Measurements from ENCODE around the gene TIMM44. TPM values are rescaled to one million over a fixed set of nuclear protein-coding genes. Genes with fewer than 3 reads are reported as not detected.

The TIMM44 gene
- total and polyA plus RNA-seq, 7 donors: 33.0 to 80.1 (median 72.4) TPM

GRCh38 chr19:7922836-7923195, 20.6 kb downstream of the TIMM44 start:
- no peaks in the 10 kb centered on the region for H3K9me3 ChIP-seq
- 89 to 93% methylated on average over 8 of the region's 8 CpGs for WGBS, 2 donors
- TF ChIP-seq POLR2AphosphoS5 (IDR thresholded peaks at IDR 0.05) (no peak), CTCF (IDR thresholded peaks at IDR 0.05) (no peak), POLR2A (IDR thresholded peaks at IDR 0.05) (no peak), EP300 (IDR thresholded peaks at IDR 0.05) (no peak)
- peaks cover 12 to 18% (median 14%) of the 10 kb centered on the region in 3 donors for H3K27me3 ChIP-seq
- peaks cover 0 to 86% (median 84%) of the 10 kb centered on the region in 4 donors for H3K4me1 ChIP-seq
- peak overlapping the region in 1 of 4 donors; percentile 59 for H3K4me3 ChIP-seq
- no peak for DNase-seq
- H3K36me3 ChIP-seq: peaks cover 11 to 16% (median 13%) of the 10 kb centered on the region in 4 donors
- H3K27ac ChIP-seq: peak overlapping the region; percentile 89 to 97 (median 94)
- intact Hi-C loops (cut with DNase I): loop anchor here (10.0 kb wide), 3 partner anchors 442 to 1188 kb away; partner anchors contain the start of genes ANGPTL4, GPR108, MBD3L1 and TRIP10

- intact Hi-C loops (cut with DNase I): loop anchor here (2.0 to 10.0 kb wide), 4 partner anchors 17 to 1187 kb away; partner anchors contain the start of genes ANGPTL4, GPR108, MBD3L1 and TRIP10
- peak overlapping the region in 2 of 4 donors; percentile 70 to 74 for H3K4me3 ChIP-seq
- H3K4me1 ChIP-seq: peaks cover 0 to 86% (median 84%) of the 10 kb centered on the region in 4 donors
- H3K27me3 ChIP-seq: peaks cover 17 to 24% (median 21%) of the 10 kb centered on the region in 3 donors
- WGBS, 2 donors: 94% methylated on average over 31 of the region's 31 CpGs
- no peaks in the 10 kb centered on the region for H3K9me3 ChIP-seq
- H3K27ac ChIP-seq: peak overlapping the region; percentile 89 to 97 (median 94)
- TF ChIP-seq EP300 (IDR thresholded peaks at IDR 0.05) (no peak), POLR2A (IDR thresholded peaks at IDR 0.05) (no peak), CTCF (IDR thresholded peaks at IDR 0.05) (no peak), POLR2AphosphoS5 (IDR thresholded peaks at IDR 0.05) (no peak)
- no peak for DNase-seq
- H3K36me3 ChIP-seq: peaks cover 11 to 16% (median 13%) of the 10 kb centered on the region in 4 donors
Observed at GRCh38 chr19:7921967-7922835, 21.3 kb downstream of the TIMM44 start.

- WGBS, 2 donors: 42 to 57% methylated on average over 17 of the region's 17 CpGs
- DNase-seq: no peak
- Histone ChIP-seq H3K27me3 (peaks cover 24 to 32% (median 28%) of the 10 kb centered on the region in 3 donors), H3K4me3 (peak overlapping the region; percentile 28 to 74 (median 72)), H3K27ac (peak overlapping the region; percentile 89 to 97 (median 94)), H3K36me3 (peaks cover 11 to 16% (median 13%) of the 10 kb centered on the region in 4 donors), H3K9me3 (no peaks in the 10 kb centered on the region), H3K4me1 (peaks cover 0 to 86% (median 84%) of the 10 kb centered on the region in 4 donors)
- intact Hi-C loops (cut with DNase I): loop anchor here (2.0 to 10.0 kb wide), 4 partner anchors 17 to 1187 kb away; partner anchors contain the start of genes ANGPTL4, GPR108, MBD3L1 and TRIP10
- TF ChIP-seq EP300 (IDR thresholded peaks at IDR 0.05): no peak
- TF ChIP-seq CTCF (IDR thresholded peaks at IDR 0.05): no peak
- TF ChIP-seq POLR2A (IDR thresholded peaks at IDR 0.05): no peak
- TF ChIP-seq POLR2AphosphoS5 (IDR thresholded peaks at IDR 0.05): no peak
Observed at GRCh38 chr19:7921302-7921966, 22.0 kb downstream of the TIMM44 start.

GRCh38 chr19:7920519-7921301, 22.8 kb downstream of the TIMM44 start:
- no peaks in the 10 kb centered on the region for H3K9me3 ChIP-seq
- H3K4me1 ChIP-seq: peaks cover 0 to 89% (median 87%) of the 10 kb centered on the region in 4 donors
- intact Hi-C loops (cut with DNase I): loop anchor here (2.0 to 10.0 kb wide), 4 partner anchors 16 to 1186 kb away; partner anchors contain the start of genes ANGPTL4, GPR108, MBD3L1 and TRIP10
- peaks cover 11 to 16% (median 13%) of the 10 kb centered on the region in 4 donors for H3K36me3 ChIP-seq
- TF ChIP-seq POLR2AphosphoS5 (IDR thresholded peaks at IDR 0.05) (peak; percentile 84 to 89 (median 88)), EP300 (IDR thresholded peaks at IDR 0.05) (no peak), POLR2A (IDR thresholded peaks at IDR 0.05) (peak; percentile 34 to 45), CTCF (IDR thresholded peaks at IDR 0.05) (no peak)
- H3K4me3 ChIP-seq: peak overlapping the region; percentile 70 to 87 (median 74)
- H3K27me3 ChIP-seq: peaks cover 32 to 39% (median 35%) of the 10 kb centered on the region in 3 donors
- peak overlapping the region; percentile 93 to 98 (median 96) for H3K27ac ChIP-seq
- peak; percentile 100 for DNase-seq
- 1 to 2% methylated on average over 62 of the region's 62 CpGs for WGBS, 2 donors

Measured in sigmoid colon (tissue), 7 donors.